Measurements from ENCODE around the gene SOCS7. TPM values are rescaled to one million over a fixed set of nuclear protein-coding genes. Genes with fewer than 3 reads are reported as not detected.

The SOCS7 gene
- polyA plus RNA-seq, 1 donor (not counting 4 experiments of a cell fraction or from before 2014, with no cell fraction given), result 7.5 TPM

GRCh38 chr17:38329284-38329683, 22.4 kb upstream of the SOCS7 start:
- Histone ChIP-seq H3K9me3 (ENCODE audit: control insufficient read depth, low read depth, low read length) (no peaks in the 10 kb centered on the region), H2AFZ (ENCODE audit: control insufficient read depth, low read length) (no peak overlapping the region), H3K9ac (ENCODE audit: control insufficient read depth, extremely low read depth, insufficient read depth, low read length) (no peak overlapping the region), H3K9me1 (ENCODE audit: control insufficient read depth, extremely low read depth, insufficient read depth, low read length) (no peaks in the 10 kb centered on the region), H3K27me3 (ENCODE audit: control insufficient read depth, extremely low read depth, insufficient read depth, low read length) (no peaks in the 10 kb centered on the region), H3K4me1 (ENCODE audit: control insufficient read depth, extremely low read depth, insufficient read depth, low read length) (no peaks in the 10 kb centered on the region), H3K4me3 (ENCODE audit: control insufficient read depth in 2 of 3, extremely low read depth in 1 of 3, insufficient read depth in 2 of 3, low read depth in 1 of 3, low read length in 3 of 3) (no peak overlapping the region), H3K27ac (ENCODE audit: control insufficient read depth, insufficient read depth, low read length) (no peak overlapping the region), H4K20me1 (ENCODE audit: control insufficient read depth, extremely low read depth, insufficient read depth, low read length) (peaks cover 2% of the 10 kb centered on the region), H3K79me2 (ENCODE audit: control insufficient read depth, insufficient read depth, low read length) (no peaks in the 10 kb centered on the region), H3K36me3 (ENCODE audit: control insufficient read depth in 2 of 2, extremely low read depth in 1 of 2, insufficient read depth in 2 of 2, low read length in 2 of 2) (no peaks in the 10 kb centered on the region), H3K4me2 (ENCODE audit: control insufficient read depth, extremely low read depth, insufficient read depth, low read depth, low read length) (no peak overlapping the region)
- TF ChIP-seq CTCF (optimal IDR thresholded peaks at IDR 0.05 in 1 of 3, IDR thresholded peaks at IDR 0.05 in 1 of 3, conservative IDR thresholded peaks at IDR 0.05 in 1 of 3; ENCODE audit: extremely low read depth in 1 of 3, insufficient read depth in 2 of 3, low read length in 3 of 3), result no peak
- no peak for TF ChIP-seq EZH2 (IDR thresholded peaks at IDR 0.05; ENCODE audit: low read length)
- no peak for FAIRE-seq
- dilution Hi-C loops (cut with MboI; ENCODE audit: extremely low pct_ligation_motif_present, low sequenced_read_pairs), result no loop called here
- DNase-seq (ENCODE audit: low read depth, low spot score), result no peak

- no peaks in the 10 kb centered on the region for H3K27me3 ChIP-seq (ENCODE audit: control insufficient read depth, extremely low read depth, insufficient read depth, low read length)
- no peak overlapping the region for H3K4me2 ChIP-seq (ENCODE audit: control insufficient read depth, extremely low read depth, insufficient read depth, low read depth, low read length)
- H3K4me1 ChIP-seq (ENCODE audit: control insufficient read depth, extremely low read depth, insufficient read depth, low read length), result no peaks in the 10 kb centered on the region
- TF ChIP-seq EZH2 (IDR thresholded peaks at IDR 0.05; ENCODE audit: low read length) (no peak), CTCF (optimal IDR thresholded peaks at IDR 0.05 in 1 of 3, IDR thresholded peaks at IDR 0.05 in 1 of 3, conservative IDR thresholded peaks at IDR 0.05 in 1 of 3; ENCODE audit: extremely low read depth in 1 of 3, insufficient read depth in 2 of 3, low read length in 3 of 3) (no peak)
- no peak overlapping the region for H3K9ac ChIP-seq (ENCODE audit: control insufficient read depth, extremely low read depth, insufficient read depth, low read length)
- H3K36me3 ChIP-seq (ENCODE audit: control insufficient read depth in 2 of 2, extremely low read depth in 1 of 2, insufficient read depth in 2 of 2, low read length in 2 of 2), result no peaks in the 10 kb centered on the region
- no peaks in the 10 kb centered on the region for H3K79me2 ChIP-seq (ENCODE audit: control insufficient read depth, insufficient read depth, low read length)
- peaks cover 2% of the 10 kb centered on the region for H4K20me1 ChIP-seq (ENCODE audit: control insufficient read depth, extremely low read depth, insufficient read depth, low read length)
- no peak overlapping the region for H3K27ac ChIP-seq (ENCODE audit: control insufficient read depth, insufficient read depth, low read length)
- no peaks in the 10 kb centered on the region for H3K9me3 ChIP-seq (ENCODE audit: control insufficient read depth, low read depth, low read length)
- DNase-seq (ENCODE audit: low read depth, low spot score) (no peak), FAIRE-seq (no peak)
- H3K4me3 ChIP-seq (ENCODE audit: control insufficient read depth in 2 of 3, extremely low read depth in 1 of 3, insufficient read depth in 2 of 3, low read depth in 1 of 3, low read length in 3 of 3), result no peak overlapping the region
- no peaks in the 10 kb centered on the region for H3K9me1 ChIP-seq (ENCODE audit: control insufficient read depth, extremely low read depth, insufficient read depth, low read length)
- dilution Hi-C loops (cut with MboI; ENCODE audit: extremely low pct_ligation_motif_present, low sequenced_read_pairs), result no loop called here
- no peak overlapping the region for H2AFZ ChIP-seq (ENCODE audit: control insufficient read depth, low read length)
These were observed 21.6 kb upstream of the SOCS7 start for GRCh38 chr17:38329808-38330730.

Measured in keratinocyte (primary cell).